ENCODE measurements around the gene SCN3B.

DNA sequence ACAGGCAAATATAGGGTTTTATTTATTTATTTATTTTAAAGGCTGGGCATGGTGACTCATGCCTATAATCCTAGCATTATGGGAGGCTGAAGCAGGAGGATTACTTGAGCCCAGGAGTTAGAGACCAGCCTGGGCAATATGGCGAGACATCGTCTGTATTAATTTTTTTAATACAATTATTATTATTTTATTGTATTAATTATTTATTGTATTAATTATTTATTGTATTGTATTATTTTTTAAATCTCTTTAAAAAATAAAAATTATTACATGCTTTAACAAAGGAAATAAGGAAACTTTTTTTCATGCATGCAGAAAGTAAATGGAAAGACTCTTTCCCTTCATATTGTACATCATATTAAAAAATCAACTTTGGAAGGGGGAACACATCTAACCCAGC, 3.5 kb downstream of the SCN3B start:
- no peak for TF ChIP-seq TAF1 (IDR thresholded peaks at IDR 0.05; ENCODE audit: low read depth, low read length)
- no peak for TF ChIP-seq POLR2A (IDR thresholded peaks at IDR 0.05; ENCODE audit: low read depth, low read length)
- TF ChIP-seq POLR2AphosphoS5 (IDR thresholded peaks at IDR 0.05; ENCODE audit: low read depth, low read length), result no peak
- no peak for TF ChIP-seq PAX5 (IDR thresholded peaks at IDR 0.05; ENCODE audit: insufficient read depth, low read length, severe bottlenecking)
- no peak for TF ChIP-seq POU2F2 (IDR thresholded peaks at IDR 0.05; ENCODE audit: low read depth, low read length)
